Gastroesophageal sphincter (tissue), 3 donors: ENCODE data around the gene ETS1.

ENCODE experiments used
- CTCF ChIP-seq, 4 experiments: fragments of 200-600 bp in 2 of 4; fragments of 450-650 bp in 2 of 4; sonication (generic) in 1 of 4; IDR thresholded peaks; one replicate each; pipeline ENCODE4 v1.5.1; 2017 to 2019; ENCODE audit warnings: antibody characterized with exemption in 4 of 4, mild to moderate bottlenecking in 2 of 4, moderate library complexity in 2 of 4
- POLR2AphosphoS5 ChIP-seq: sonication (generic); formaldehyde crosslinking; IDR thresholded peaks from one replicate; pipeline ENCODE4 v1.6.1; 2017; ENCODE audit warnings: antibody characterized with exemption

GRCh38 chr11:128575174-128575960 lies 12.0 kb downstream of the ETS1 start:
- TF ChIP-seq CTCF (IDR thresholded peaks at IDR 0.05) (no peak), POLR2AphosphoS5 (no peak)
